Urinary bladder (tissue), 4 donors: ENCODE results near the gene TREML1. TPM values are rescaled to one million over a fixed set of nuclear protein-coding genes. Genes with fewer than 3 reads are reported as not detected.

Experiments
- DNase-seq: peaks from one replicate; pipeline ENCODE4 v3.0.0-alpha.2; 2015; ENCODE audit errors: extremely low spot score
- H3K27ac ChIP-seq: one replicate; pipeline ENCODE4 v1.5.1; 2013; ENCODE audit warnings: low read depth, mild to moderate bottlenecking, moderate library complexity
- H3K36me3 ChIP-seq: one replicate; pipeline ENCODE4 v1.6.1; 2013; ENCODE audit warnings: mild to moderate bottlenecking, moderate library complexity; ENCODE audit not compliant: insufficient read depth
- H3K4me1 ChIP-seq: one replicate; pipeline ENCODE4 v1.6.1; 2013; ENCODE audit warnings: mild to moderate bottlenecking, moderate library complexity; ENCODE audit not compliant: insufficient read depth
- H3K4me3 ChIP-seq: one replicate; pipeline ENCODE4 v1.5.1; 2013; ENCODE audit warnings: low read depth, low read length
- WGBS: extraction: QIAGEN DNeasy Blood & Tissue Kit; methylation state at CpG from one replicate; pipeline ENCODE4 v1.1.7; 2013; 5-methylcytosine and 5-hydroxymethylcytosine counted together
- polyA plus RNA-seq: library from polyadenylated mRNA; stranded (reverse); fragments of 200-250 nt; gene quantifications from one replicate; pipeline ENCODE4 v1.2.3, GENCODE V29; 2013
- total RNA-seq: library from RNA; depleted of rRNA; stranded (reverse); fragments of >200 nt; gene quantifications from one replicate; pipeline ENCODE4 v1.2.3, GENCODE V29; 2014
- donor health status: healthy with polysubstance abuse.
- donor health status: healthy.

Gene TREML1
- total and polyA plus RNA-seq, 2 donors = 0.21 TPM; not detected in 1

GRCh38 chr6:41167173-41167963, 13.2 kb upstream of the TREML1 start:
- WGBS = 68% methylated on average over 5 of the region's 5 CpGs
- H3K36me3 ChIP-seq = no peaks in the 10 kb centered on the region
- no peaks in the 10 kb centered on the region for H3K4me1 ChIP-seq
- no peak for DNase-seq
- no peak overlapping the region for H3K4me3 ChIP-seq
- H3K27ac ChIP-seq = no peak overlapping the region

- Histone ChIP-seq H3K27ac (no peak overlapping the region), H3K36me3 (no peaks in the 10 kb centered on the region), H3K4me3 (no peak overlapping the region), H3K4me1 (no peaks in the 10 kb centered on the region)
- DNase-seq = no peak
- WGBS = 84% methylated on average over 4 of the region's 4 CpGs
Observed at GRCh38 chr6:41164551-41165120, 10.5 kb upstream of the TREML1 start.

DNA sequence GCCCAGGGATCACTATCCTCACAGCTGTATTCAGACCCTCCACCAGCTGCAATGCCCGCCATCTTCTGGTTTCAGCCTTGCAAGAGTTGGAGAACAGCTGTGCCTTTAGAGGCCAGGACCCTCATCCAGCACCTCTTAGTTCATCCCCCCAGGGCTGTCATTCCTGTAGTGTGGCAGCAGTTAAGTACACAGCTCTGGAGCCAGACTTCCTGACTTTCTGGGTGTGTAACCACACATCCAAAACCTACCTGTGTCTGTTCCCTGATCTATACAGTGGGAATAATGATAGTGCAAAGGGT, 9.2 kb upstream of the TREML1 start:
- WGBS = 95% methylated on average over 1 of the region's 1 CpG
- Histone ChIP-seq H3K4me3 (no peak overlapping the region), H3K4me1 (no peaks in the 10 kb centered on the region), H3K27ac (no peak overlapping the region), H3K36me3 (no peaks in the 10 kb centered on the region)
- DNase-seq = no peak

- Histone ChIP-seq H3K4me1 (no peaks in the 10 kb centered on the region), H3K4me3 (no peak within 1 kb of the TSS), H3K36me3 (no peaks in the 10 kb centered on the region), H3K27ac (no peak within 1 kb of the TSS)
- WGBS = 71% methylated on average over 10 of the region's 10 CpGs
- DNase-seq = no peak
Observed at GRCh38 chr6:41162687-41163418, 8.7 kb upstream of the TREML1 start, which contains the start of gene TREM2. Gene TREM2, minus strand, starts transcription at chr6:41163116. Its CDS starts 34 bp downstream, at chr6:41163082.

DNA sequence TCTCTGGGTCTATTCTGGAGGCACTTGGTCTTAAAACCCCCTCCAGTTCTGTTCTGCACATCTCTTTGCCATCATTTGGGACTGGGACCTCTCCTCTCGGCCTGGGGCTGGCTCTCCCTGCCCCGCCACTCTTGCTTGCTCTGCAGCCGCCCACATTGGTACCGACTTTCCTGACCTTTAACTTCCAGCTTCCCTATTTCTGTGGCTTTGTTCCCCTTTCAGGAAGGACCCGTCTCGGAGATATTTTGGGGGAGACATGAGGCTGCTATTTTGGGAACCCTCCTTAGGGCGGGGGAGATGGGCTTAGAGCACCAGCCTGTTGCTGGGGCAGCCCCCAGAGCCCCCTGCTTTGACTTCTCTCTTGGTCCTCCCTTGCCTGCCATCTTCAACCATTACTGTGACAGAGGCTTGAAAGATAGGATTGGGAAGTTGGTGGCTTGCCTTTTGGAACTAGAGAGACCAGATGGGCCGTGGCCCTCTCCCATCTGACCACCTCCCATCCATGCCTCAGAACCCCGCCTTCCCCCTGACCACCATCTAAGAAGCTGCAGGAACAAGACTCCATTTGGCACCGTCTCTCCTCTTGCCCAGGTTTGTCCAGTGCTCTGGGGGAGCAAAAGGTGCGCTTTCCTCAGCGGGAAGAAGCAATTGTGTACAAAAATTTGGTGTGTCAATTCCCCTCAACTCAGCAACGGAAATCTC, 7.9 kb upstream of the TREML1 start:
- Histone ChIP-seq H3K36me3 (no peaks in the 10 kb centered on the region), H3K4me3 (no peak overlapping the region), H3K4me1 (no peaks in the 10 kb centered on the region), H3K27ac (no peak overlapping the region)
- no peak for DNase-seq
- 73% methylated on average over 13 of the region's 13 CpGs for WGBS

DNA sequence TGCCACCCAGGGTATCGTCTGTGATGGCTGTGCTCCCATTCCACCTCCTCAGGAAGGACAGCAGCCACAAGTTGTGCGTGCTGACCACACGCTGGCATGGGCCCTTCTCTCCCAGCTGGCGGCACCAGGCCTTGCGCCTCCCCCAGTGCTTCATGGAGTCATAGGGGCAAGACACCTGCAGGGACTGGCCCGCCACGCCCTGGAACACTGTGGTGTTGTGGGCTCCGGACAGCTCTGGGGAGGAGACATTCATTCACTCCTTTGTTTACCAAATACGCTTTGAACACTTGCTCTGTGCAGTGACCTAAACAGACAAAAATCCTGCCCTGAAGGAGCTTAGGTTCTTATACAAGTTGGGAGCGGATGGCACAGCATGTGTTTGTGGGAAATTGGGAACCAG, 7.2 kb upstream of the TREML1 start:
- Histone ChIP-seq H3K36me3 (no peaks in the 10 kb centered on the region), H3K4me1 (no peaks in the 10 kb centered on the region), H3K4me3 (no peak overlapping the region), H3K27ac (no peak overlapping the region)
- 86% methylated on average over 10 of the region's 10 CpGs for WGBS
- DNase-seq = no peak

DNA sequence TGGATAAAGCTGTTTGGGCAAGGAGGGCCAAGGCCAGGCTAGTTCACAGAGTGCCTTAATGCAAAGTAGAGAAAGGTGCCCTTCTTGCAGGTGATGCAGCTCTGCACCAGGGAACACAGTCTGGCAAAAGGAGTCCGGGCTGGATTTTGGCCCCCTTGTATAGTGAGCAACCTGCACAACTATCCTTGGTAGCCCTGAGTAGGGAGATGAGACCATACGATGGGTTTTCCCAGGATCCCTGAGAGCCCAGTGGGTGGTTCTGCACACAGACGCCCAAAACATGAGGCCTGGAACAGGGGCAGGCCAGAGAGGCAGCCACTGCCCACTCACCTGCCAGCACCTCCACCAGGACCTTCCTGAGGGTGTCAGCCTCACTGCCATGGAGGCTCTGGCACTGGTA, 6.8 kb upstream of the TREML1 start:
- WGBS = 80% methylated on average over 3 of the region's 3 CpGs
- DNase-seq = no peak
- no peak overlapping the region for H3K27ac ChIP-seq

DNA sequence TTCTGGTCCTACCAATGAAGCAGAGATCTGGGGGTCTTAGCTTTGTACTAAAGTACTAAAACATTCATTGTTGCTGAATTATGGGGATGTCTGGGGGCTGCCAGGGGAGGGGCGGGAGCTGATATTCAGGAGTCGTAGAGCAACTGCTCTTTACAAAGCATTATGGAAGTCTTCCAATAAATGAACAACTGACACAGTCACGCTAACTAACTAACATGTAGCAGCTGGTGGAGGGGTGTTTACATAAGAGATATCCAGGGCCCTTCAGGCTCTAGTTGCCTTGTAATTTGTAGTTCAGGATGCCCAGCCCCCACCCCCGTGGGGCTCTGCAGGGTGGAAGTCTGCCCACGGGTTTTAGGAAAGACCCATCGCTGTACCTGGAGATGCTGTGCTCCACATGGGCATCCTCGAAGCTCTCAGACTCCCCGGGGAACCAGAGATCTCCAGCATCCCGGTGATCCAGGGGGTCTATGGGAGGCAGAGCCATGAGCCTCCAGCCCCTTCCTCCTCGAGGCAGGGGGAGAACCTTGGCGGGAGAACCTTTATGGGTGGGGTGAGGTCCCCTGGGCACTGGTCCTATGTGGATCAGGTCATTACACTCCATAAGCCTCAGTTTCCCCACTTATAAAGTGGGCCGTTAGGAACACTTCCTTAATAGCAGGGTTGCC, 5.4 kb upstream of the TREML1 start:
- peak; percentile 4 for DNase-seq
- 48% methylated on average over 12 of the region's 12 CpGs for WGBS
- Histone ChIP-seq H3K4me3 (no peak overlapping the region), H3K27ac (no peak overlapping the region), H3K36me3 (no peaks in the 10 kb centered on the region), H3K4me1 (no peaks in the 10 kb centered on the region)

More for the DNA sequence above, 6.8 kb upstream of the TREML1 start:
- Histone ChIP-seq H3K4me1 (no peaks in the 10 kb centered on the region), H3K36me3 (no peaks in the 10 kb centered on the region), H3K4me3 (no peak overlapping the region)

DNA sequence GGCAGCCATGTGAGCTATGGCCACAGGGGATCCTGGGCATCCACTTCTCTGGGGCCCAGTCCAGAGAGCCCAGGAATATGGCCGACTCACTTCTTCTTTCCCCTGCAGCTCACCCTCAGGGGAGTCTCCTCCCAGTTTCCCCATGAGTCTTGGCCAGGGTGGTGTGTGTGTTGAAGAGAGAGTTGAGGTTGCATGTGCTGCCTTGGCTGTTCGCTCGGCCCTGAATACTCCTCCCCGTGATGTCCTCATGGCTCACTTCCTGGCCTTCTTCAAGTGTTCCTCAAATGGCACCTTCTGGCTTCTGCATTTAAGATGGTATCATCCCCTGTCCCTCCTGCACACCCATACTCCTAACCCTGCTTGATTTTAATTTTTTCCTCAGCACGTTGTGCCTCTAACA, 3.2 kb upstream of the TREML1 start:
- DNase-seq = no peak
- H3K27ac ChIP-seq = no peak overlapping the region
- 88% methylated on average over 5 of the region's 5 CpGs for WGBS
- no peaks in the 10 kb centered on the region for H3K36me3 ChIP-seq
- no peaks in the 10 kb centered on the region for H3K4me1 ChIP-seq
- no peak overlapping the region for H3K4me3 ChIP-seq

- Histone ChIP-seq H3K27ac (no peak overlapping the region), H3K4me3 (no peak overlapping the region), H3K36me3 (no peaks in the 10 kb centered on the region), H3K4me1 (no peaks in the 10 kb centered on the region)
- no peak for DNase-seq
- 86% methylated on average over 6 of the region's 6 CpGs for WGBS
Observed at GRCh38 chr6:41156771-41157170, 2.6 kb upstream of the TREML1 start.

GRCh38 chr6:41156001-41156400, 1.9 kb upstream of the TREML1 start:
- no peak overlapping the region for H3K27ac ChIP-seq
- 95% methylated on average over 4 of the region's 4 CpGs for WGBS
- no peaks in the 10 kb centered on the region for H3K36me3 ChIP-seq
- no peak for DNase-seq
- no peak overlapping the region for H3K4me3 ChIP-seq
- H3K4me1 ChIP-seq = no peaks in the 10 kb centered on the region

- no peak overlapping the region for H3K27ac ChIP-seq
- H3K4me1 ChIP-seq = no peaks in the 10 kb centered on the region
- no peaks in the 10 kb centered on the region for H3K36me3 ChIP-seq
- WGBS = 31% methylated on average over 7 of the region's 7 CpGs
- no peak for DNase-seq
- no peak overlapping the region for H3K4me3 ChIP-seq
Observed at GRCh38 chr6:41155132-41155805, 1.1 kb upstream of the TREML1 start.

DNA sequence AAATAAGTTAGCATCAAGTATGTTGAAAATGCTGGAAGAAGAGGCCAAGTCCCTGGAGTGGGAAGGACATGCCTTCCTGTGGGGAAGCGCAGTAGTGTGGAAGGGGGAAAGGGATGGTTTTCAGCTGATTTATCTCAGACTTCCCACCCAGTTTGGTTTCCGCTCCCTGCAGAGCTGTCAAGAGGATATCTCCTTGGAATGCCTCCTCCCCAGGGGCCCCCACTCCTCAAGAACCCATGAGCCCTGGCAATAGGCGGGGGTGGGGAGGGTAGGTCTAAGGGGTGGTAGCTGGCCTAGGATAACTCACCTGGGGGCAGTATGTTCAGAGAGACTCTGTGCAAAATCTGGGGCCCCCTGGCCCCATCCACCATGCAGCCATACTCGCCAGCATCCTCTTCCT, 696 bp downstream of the TREML1 start:
- WGBS = 77% methylated on average over 4 of the region's 4 CpGs

More for the DNA sequence above, 696 bp downstream of the TREML1 start:
- Histone ChIP-seq H3K4me3 (no peak overlapping the region), H3K27ac (no peak overlapping the region), H3K36me3 (no peaks in the 10 kb centered on the region), H3K4me1 (no peaks in the 10 kb centered on the region)
- DNase-seq = no peak
